ENCODE results near the gene P2RY2.

P2RY2 gene

GRCh38 chr11:73218830-73219215 is 742 bp downstream of the P2RY2 start:
- Histone ChIP-seq H3K4me1 (ENCODE audit: control insufficient read depth, insufficient read depth, low read length, unreplicated experiment) (no peaks in the 10 kb centered on the region), H3K27me3 (ENCODE audit: insufficient read depth, low read length) (peaks cover 5% of the 10 kb centered on the region; the same call in 1 of the 2 replicates), H3K79me2 (ENCODE audit: control insufficient read depth, insufficient read depth, low read length, unreplicated experiment) (no peaks in the 10 kb centered on the region), H3K27ac (ENCODE audit: low read depth, low read length) (no peak overlapping the region), H3K4me3 (ENCODE audit: low read depth, low read length) (peak overlapping the region; percentile 87), H2AFZ (ENCODE audit: low read length, unreplicated experiment) (no peak overlapping the region), H3K36me3 (ENCODE audit: insufficient read depth, low read length) (no peaks in the 10 kb centered on the region)

DNA sequence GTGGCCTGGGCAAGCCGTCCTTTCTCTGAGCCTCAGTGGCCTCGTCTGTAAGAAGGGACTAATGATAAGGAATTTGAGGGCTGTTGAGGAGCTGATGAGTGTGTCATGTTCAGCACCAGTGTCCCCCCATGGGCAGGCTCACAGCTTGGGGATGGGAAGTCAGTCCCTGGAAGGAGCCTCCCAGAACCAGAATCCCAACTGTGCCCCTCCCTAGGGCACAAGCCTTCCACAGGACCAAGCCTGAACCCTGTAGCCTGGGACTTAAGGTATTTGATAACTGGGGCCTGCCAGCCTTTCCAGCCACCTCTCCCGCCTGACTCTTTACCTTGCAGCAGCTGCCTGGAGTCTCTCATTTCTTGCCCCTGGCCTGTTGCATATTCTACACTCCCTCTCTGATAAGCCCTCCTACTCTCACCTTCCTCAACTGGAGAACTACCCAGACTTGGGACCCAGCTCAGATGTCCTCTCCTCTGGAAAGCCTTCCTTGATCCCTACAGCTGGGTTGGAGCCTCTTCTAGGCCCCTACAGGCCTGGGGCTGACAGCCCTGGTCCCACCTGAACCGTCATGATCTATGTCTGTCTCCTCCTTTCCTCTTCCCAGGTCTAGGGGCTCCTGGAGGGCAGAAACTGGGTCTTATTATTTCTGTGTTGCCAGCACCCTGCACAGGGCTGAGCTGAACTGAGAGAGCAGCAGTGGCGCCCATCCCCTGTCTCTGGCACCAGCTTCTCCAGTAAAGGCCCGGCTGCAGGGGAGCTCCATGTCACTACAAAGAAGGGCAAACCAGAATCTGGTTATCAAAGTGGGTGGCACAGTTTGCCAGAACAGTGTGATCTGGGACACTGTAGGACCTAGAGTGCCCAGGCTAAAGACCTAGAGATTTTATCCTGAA is 1.6 kb downstream of the P2RY2 start:
- H3K27ac ChIP-seq (ENCODE audit: low read depth, low read length): no peak overlapping the region
- no peak overlapping the region for H2AFZ ChIP-seq (ENCODE audit: low read length, unreplicated experiment)
- peaks cover 5% of the 10 kb centered on the region; the same call in 1 of the 2 replicates for H3K27me3 ChIP-seq (ENCODE audit: insufficient read depth, low read length)
- no peak overlapping the region for H3K4me3 ChIP-seq (ENCODE audit: low read depth, low read length)
- H3K79me2 ChIP-seq (ENCODE audit: control insufficient read depth, insufficient read depth, low read length, unreplicated experiment): no peaks in the 10 kb centered on the region
- H3K4me1 ChIP-seq (ENCODE audit: control insufficient read depth, insufficient read depth, low read length, unreplicated experiment): no peaks in the 10 kb centered on the region
- H3K36me3 ChIP-seq (ENCODE audit: insufficient read depth, low read length): no peaks in the 10 kb centered on the region

- no peak overlapping the region for H3K4me3 ChIP-seq (ENCODE audit: low read depth, low read length)
- H3K79me2 ChIP-seq (ENCODE audit: control insufficient read depth, insufficient read depth, low read length, unreplicated experiment): no peaks in the 10 kb centered on the region
- H3K27ac ChIP-seq (ENCODE audit: low read depth, low read length): no peak overlapping the region
- no peak overlapping the region for H2AFZ ChIP-seq (ENCODE audit: low read length, unreplicated experiment)
- H3K4me1 ChIP-seq (ENCODE audit: control insufficient read depth, insufficient read depth, low read length, unreplicated experiment): no peaks in the 10 kb centered on the region
- no peaks in the 10 kb centered on the region for H3K36me3 ChIP-seq (ENCODE audit: insufficient read depth, low read length)
- H3K27me3 ChIP-seq (ENCODE audit: insufficient read depth, low read length): peaks cover 5% of the 10 kb centered on the region; the same call in 1 of the 2 replicates
Measured at GRCh38 chr11:73221451-73221850, 3.4 kb downstream of the P2RY2 start.

- no peaks in the 10 kb centered on the region for H3K4me1 ChIP-seq (ENCODE audit: control insufficient read depth, insufficient read depth, low read length, unreplicated experiment)
- no peak overlapping the region for H2AFZ ChIP-seq (ENCODE audit: low read length, unreplicated experiment)
- H3K27ac ChIP-seq (ENCODE audit: low read depth, low read length): no peak overlapping the region
- peaks cover 5% of the 10 kb centered on the region; the same call in 1 of the 2 replicates for H3K27me3 ChIP-seq (ENCODE audit: insufficient read depth, low read length)
- H3K36me3 ChIP-seq (ENCODE audit: insufficient read depth, low read length): no peaks in the 10 kb centered on the region
- no peaks in the 10 kb centered on the region for H3K79me2 ChIP-seq (ENCODE audit: control insufficient read depth, insufficient read depth, low read length, unreplicated experiment)
- no peak overlapping the region for H3K4me3 ChIP-seq (ENCODE audit: low read depth, low read length)
Measured at GRCh38 chr11:73221996-73222395, 3.9 kb downstream of the P2RY2 start.

GRCh38 chr11:73223998-73224730 is 6.1 kb downstream of the P2RY2 start:
- H3K4me1 ChIP-seq (ENCODE audit: control insufficient read depth, insufficient read depth, low read length, unreplicated experiment): no peaks in the 10 kb centered on the region
- H3K27ac ChIP-seq (ENCODE audit: low read depth, low read length): no peak overlapping the region
- H3K79me2 ChIP-seq (ENCODE audit: control insufficient read depth, insufficient read depth, low read length, unreplicated experiment): no peaks in the 10 kb centered on the region
- no peaks in the 10 kb centered on the region for H3K36me3 ChIP-seq (ENCODE audit: insufficient read depth, low read length)
- no peak overlapping the region for H2AFZ ChIP-seq (ENCODE audit: low read length, unreplicated experiment)
- no peak overlapping the region for H3K4me3 ChIP-seq (ENCODE audit: low read depth, low read length)
- H3K27me3 ChIP-seq (ENCODE audit: insufficient read depth, low read length): peaks cover 2% of the 10 kb centered on the region; the same call in 1 of the 2 replicates

DNA sequence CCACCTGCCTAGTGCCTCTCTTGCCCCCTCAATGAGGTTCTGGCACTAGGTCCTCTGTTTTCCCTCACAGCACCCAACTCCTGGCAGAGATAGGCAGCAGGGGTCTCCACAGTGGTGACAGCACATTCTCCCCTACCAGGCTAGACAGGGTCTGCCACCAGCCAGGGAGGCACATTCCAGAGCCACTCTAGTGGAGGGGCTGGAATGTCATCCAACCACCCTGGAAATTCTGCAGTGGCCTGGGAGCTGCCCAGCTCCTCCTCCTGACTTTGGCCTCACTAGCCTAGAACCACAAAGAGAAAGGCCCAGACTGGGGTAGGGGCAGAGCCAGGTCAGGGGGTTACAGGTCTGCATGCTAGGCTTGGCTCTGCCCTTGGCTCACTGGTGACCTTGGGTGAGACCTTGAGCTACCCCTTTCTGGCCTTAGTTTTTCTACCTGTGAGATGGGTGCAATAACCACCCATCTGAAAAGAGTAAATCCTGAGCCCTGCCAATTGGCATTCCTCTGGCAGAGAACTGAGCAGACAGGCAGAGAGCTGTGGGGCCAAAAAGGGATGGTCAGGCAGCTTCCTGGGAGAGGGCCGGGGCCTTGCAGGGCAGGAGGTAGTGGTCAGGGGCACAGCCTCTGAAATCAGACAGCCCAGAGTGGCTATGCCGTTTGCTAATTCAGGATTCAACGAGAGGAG is 7.1 kb downstream of the P2RY2 start:
- Histone ChIP-seq H2AFZ (ENCODE audit: low read length, unreplicated experiment) (no peak overlapping the region), H3K27ac (ENCODE audit: low read depth, low read length) (no peak overlapping the region), H3K4me1 (ENCODE audit: control insufficient read depth, insufficient read depth, low read length, unreplicated experiment) (no peaks in the 10 kb centered on the region), H3K36me3 (ENCODE audit: insufficient read depth, low read length) (no peaks in the 10 kb centered on the region), H3K27me3 (ENCODE audit: insufficient read depth, low read length) (no peaks in the 10 kb centered on the region), H3K79me2 (ENCODE audit: control insufficient read depth, insufficient read depth, low read length, unreplicated experiment) (no peaks in the 10 kb centered on the region), H3K4me3 (ENCODE audit: low read depth, low read length) (no peak overlapping the region)

- Histone ChIP-seq H3K4me1 (ENCODE audit: control insufficient read depth, insufficient read depth, low read length, unreplicated experiment) (no peaks in the 10 kb centered on the region), H3K36me3 (ENCODE audit: insufficient read depth, low read length) (no peaks in the 10 kb centered on the region), H3K4me3 (ENCODE audit: low read depth, low read length) (no peak overlapping the region), H3K79me2 (ENCODE audit: control insufficient read depth, insufficient read depth, low read length, unreplicated experiment) (no peaks in the 10 kb centered on the region), H2AFZ (ENCODE audit: low read length, unreplicated experiment) (no peak overlapping the region), H3K27me3 (ENCODE audit: insufficient read depth, low read length) (no peaks in the 10 kb centered on the region), H3K27ac (ENCODE audit: low read depth, low read length) (no peak overlapping the region)
Measured at GRCh38 chr11:73225851-73226250, 7.8 kb downstream of the P2RY2 start.

DNA sequence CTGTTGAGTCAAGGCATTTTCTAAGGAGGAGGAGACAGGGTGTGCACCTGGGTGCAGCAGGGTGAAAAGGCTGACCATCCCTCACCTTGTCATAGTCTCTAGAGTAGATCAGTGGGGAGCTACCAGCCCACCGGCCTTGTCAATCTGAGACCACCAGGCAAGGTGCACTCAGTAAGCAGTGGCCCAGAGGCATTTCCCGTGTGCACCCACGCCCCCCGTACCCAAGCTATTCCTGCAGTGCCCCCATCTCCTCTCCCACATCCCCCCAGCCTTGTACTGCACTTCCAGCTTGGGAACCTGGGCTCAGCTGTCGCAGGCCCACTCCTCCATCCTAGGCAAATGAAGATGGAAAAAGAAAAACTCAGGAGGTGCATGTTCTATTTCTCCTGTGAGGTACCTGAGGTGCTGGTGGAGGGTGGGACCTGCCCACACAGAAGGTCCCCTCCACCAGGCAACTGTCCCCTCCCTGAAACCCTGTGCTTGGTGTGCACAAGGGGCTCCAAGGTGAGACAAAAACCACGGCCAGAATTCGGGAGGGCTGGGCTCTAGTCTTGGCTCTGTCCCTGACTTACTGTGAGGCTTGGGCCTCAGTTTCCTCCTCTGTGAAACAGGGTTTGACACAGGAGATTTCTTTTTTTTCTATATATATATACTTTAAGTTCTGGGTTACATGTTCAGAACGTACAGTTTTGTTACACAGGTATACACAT is 8.4 kb downstream of the P2RY2 start:
- H3K4me3 ChIP-seq (ENCODE audit: low read depth, low read length): no peak overlapping the region
- H3K4me1 ChIP-seq (ENCODE audit: control insufficient read depth, insufficient read depth, low read length, unreplicated experiment): no peaks in the 10 kb centered on the region
- H2AFZ ChIP-seq (ENCODE audit: low read length, unreplicated experiment): no peak overlapping the region
- H3K79me2 ChIP-seq (ENCODE audit: control insufficient read depth, insufficient read depth, low read length, unreplicated experiment): no peaks in the 10 kb centered on the region
- H3K36me3 ChIP-seq (ENCODE audit: insufficient read depth, low read length): no peaks in the 10 kb centered on the region
- no peak overlapping the region for H3K27ac ChIP-seq (ENCODE audit: low read depth, low read length)
- no peaks in the 10 kb centered on the region for H3K27me3 ChIP-seq (ENCODE audit: insufficient read depth, low read length)

GRCh38 chr11:73227571-73228211 is 9.6 kb downstream of the P2RY2 start:
- no peaks in the 10 kb centered on the region for H3K36me3 ChIP-seq (ENCODE audit: insufficient read depth, low read length)
- no peaks in the 10 kb centered on the region for H3K79me2 ChIP-seq (ENCODE audit: control insufficient read depth, insufficient read depth, low read length, unreplicated experiment)
- H3K27ac ChIP-seq (ENCODE audit: low read depth, low read length): no peak overlapping the region
- no peak overlapping the region for H2AFZ ChIP-seq (ENCODE audit: low read length, unreplicated experiment)
- H3K4me1 ChIP-seq (ENCODE audit: control insufficient read depth, insufficient read depth, low read length, unreplicated experiment): no peaks in the 10 kb centered on the region
- H3K4me3 ChIP-seq (ENCODE audit: low read depth, low read length): no peak overlapping the region
- no peaks in the 10 kb centered on the region for H3K27me3 ChIP-seq (ENCODE audit: insufficient read depth, low read length)

Measured in ACC112 (cell line).